H1 (cell line): Measurements from ENCODE around the gene CHD2. TPM values are rescaled to one million over a fixed set of nuclear protein-coding genes. Genes with fewer than 3 reads are reported as not detected.

ENCODE experiments used
- CTCF ChIA-PET: fragments of 300-600 bp; sonication (Branson Sonifier 250); formaldehyde crosslinking; loops from one replicate; lab custom pipeline; 2021; ENCODE audit not compliant: partially characterized antibody; lab: Charles Lee
- POLR2A ChIA-PET: fragments of 300-600 bp; sonication (Branson Sonifier 250); formaldehyde crosslinking; loops from one replicate; lab custom pipeline; 2021; ENCODE audit warnings: inconsistent platforms; ENCODE audit not compliant: partially characterized antibody; lab: Charles Lee
- DNase-seq, 2 experiments: peaks; one replicate each; pipeline versions ENCODE4 v3.0.0 to v3.0.0-alpha.2; 2010 to 2022; ENCODE audit warnings: low spot score in 2 of 2, low read depth in 1 of 2, mixed read lengths in 1 of 2
- FAIRE-seq: peaks from 2 replicates; lab custom pipeline; 2011; peaks lifted over from hg19 to GRCh38; lab: Jason Lieb, UNC
- H2AFZ ChIP-seq: 2 replicates; pipeline ENCODE4 v1.8.1; 2012; ENCODE audit warnings: low read length, inconsistent platforms
- H2AK5ac ChIP-seq: 2 replicates; pipeline ENCODE4 v1.6.1; 2013; ENCODE audit warnings: low read depth, low read length
- H2BK120ac ChIP-seq: replicated peaks from 2 replicates; pipeline ENCODE3; 2013; ENCODE audit warnings: low read depth, low read length, inconsistent platforms
- H2BK12ac ChIP-seq: 2 replicates; pipeline ENCODE4 v1.6.1; 2013; ENCODE audit warnings: low read depth, low read length
- H2BK15ac ChIP-seq: 2 replicates; pipeline ENCODE4 v1.6.1; 2013; ENCODE audit warnings: low read length
- H2BK20ac ChIP-seq: 2 replicates; pipeline ENCODE4 v1.6.1; 2013; ENCODE audit warnings: low read length
- H2BK5ac ChIP-seq: 2 replicates; pipeline ENCODE4 v1.6.1; 2013; ENCODE audit warnings: low read depth, low read length
- H3K14ac ChIP-seq: 2 replicates; pipeline ENCODE4 v1.6.1; 2013; ENCODE audit warnings: inconsistent platforms; ENCODE audit not compliant: insufficient read length
- H3K18ac ChIP-seq: 2 replicates; pipeline ENCODE4 v1.6.1; 2013; ENCODE audit warnings: low read length; ENCODE audit errors: extremely low read depth
- H3K23ac ChIP-seq: 2 replicates; pipeline ENCODE4 v1.6.1; 2013; ENCODE audit warnings: inconsistent platforms; ENCODE audit not compliant: insufficient read length
- H3K23me2 ChIP-seq: 2 replicates; pipeline ENCODE4 v1.6.1; 2013; ENCODE audit warnings: low read depth, low read length
- H3K27ac ChIP-seq: 2 replicates; pipeline ENCODE4 v1.6.1; 2011; ENCODE audit warnings: low read depth, low read length, inconsistent platforms
- H3K27me3 ChIP-seq, 4 experiments: replicated peaks in 1 of 4; 1 replicate in 1 of 4; 2 replicates in 3 of 4; pipeline versions ENCODE4 v1.6.1 to v1.8.1; 2011 to 2013; ENCODE audit warnings: low read length in 3 of 4, mild to moderate bottlenecking in 3 of 4, inconsistent platforms in 2 of 4, mixed read lengths in 2 of 4, moderate library complexity in 1 of 4; ENCODE audit not compliant: control insufficient read depth in 3 of 4, insufficient read depth in 3 of 4; ENCODE audit errors: extremely low read depth in 1 of 4
- H3K36me3 ChIP-seq, 4 experiments: 2 replicates each; pipeline versions ENCODE4 v1.6.1 to v1.8.1; 2011 to 2013; ENCODE audit warnings: mild to moderate bottlenecking in 4 of 4, low read length in 3 of 4, moderate library complexity in 2 of 4, control low read depth in 1 of 4, inconsistent platforms in 1 of 4; ENCODE audit not compliant: insufficient read depth in 4 of 4, control insufficient read depth in 2 of 4
- H3K4ac ChIP-seq: replicated peaks from 2 replicates; pipeline ENCODE3; 2013; ENCODE audit warnings: low read length, low read depth, mixed read lengths, inconsistent platforms; ENCODE audit not compliant: insufficient read length
- H3K4me1 ChIP-seq, 4 experiments: replicated peaks in 1 of 4; 1 replicate in 1 of 4; 2 replicates in 3 of 4; pipeline versions ENCODE4 v1.6.1 to v1.8.1; 2011 to 2013; ENCODE audit warnings: low read length in 3 of 4, inconsistent platforms in 2 of 4, mixed read lengths in 1 of 4; ENCODE audit not compliant: insufficient read depth in 4 of 4, control insufficient read depth in 3 of 4
- H3K4me2 ChIP-seq, 2 experiments: 2 replicates each; pipeline versions ENCODE4 v1.6.1 to v1.8.1; 2011 to 2013; ENCODE audit warnings: low read depth in 2 of 2, low read length in 2 of 2, control low read depth in 1 of 2, inconsistent platforms in 1 of 2, mild to moderate bottlenecking in 1 of 2; ENCODE audit not compliant: insufficient read depth in 1 of 2
- H3K4me3 ChIP-seq, 4 experiments: fragments of 200-600, 300-600 bp in 1 of 4; sonication (generic), shearing (Covaris generic), sonication (Bioruptor Twin) in 1 of 4; 2 replicates each; pipeline versions ENCODE4 v1.5.1 to v1.8.1; 2011 to 2016; ENCODE audit warnings: low read length in 4 of 4, low read depth in 3 of 4, control low read depth in 2 of 4, inconsistent platforms in 2 of 4, mild to moderate bottlenecking in 2 of 4, mixed read lengths in 1 of 4, moderate library complexity in 1 of 4; ENCODE audit not compliant: insufficient read depth in 2 of 4; ENCODE audit errors: extremely low read depth in 1 of 4
- H3K56ac ChIP-seq: replicated peaks from 2 replicates; pipeline ENCODE3; 2013; ENCODE audit warnings: low read depth, mild to moderate bottlenecking, mixed read lengths, low read length, inconsistent platforms; ENCODE audit not compliant: insufficient read length
- H3K79me1 ChIP-seq: 2 replicates; pipeline ENCODE4 v1.6.1; 2013; ENCODE audit warnings: low read depth, low read length, control low read depth
- H3K79me2 ChIP-seq, 2 experiments: 2 replicates each; pipeline versions ENCODE4 v1.6.1 to v1.8.1; 2012 to 2013; ENCODE audit warnings: low read length in 2 of 2, mild to moderate bottlenecking in 2 of 2, inconsistent platforms in 1 of 2; ENCODE audit not compliant: insufficient read depth in 2 of 2, control insufficient read depth in 1 of 2
- H3K9ac ChIP-seq, 4 experiments: replicated peaks in 1 of 4; 1 replicate in 1 of 4; 2 replicates in 3 of 4; pipeline versions ENCODE4 v1.6.1 to v1.8.1; 2011 to 2013; ENCODE audit warnings: low read depth in 3 of 4, low read length in 3 of 4, control low read depth in 2 of 4, mild to moderate bottlenecking in 2 of 4, moderate library complexity in 2 of 4, inconsistent platforms in 1 of 4; ENCODE audit errors: extremely low read depth in 1 of 4
- H3K9me3 ChIP-seq, 2 experiments: 2 replicates each; pipeline versions ENCODE4 v1.6.1 to v1.8.1; 2012 to 2013; ENCODE audit warnings: mild to moderate bottlenecking in 2 of 2, moderate library complexity in 2 of 2, control low read depth in 1 of 2, inconsistent platforms in 1 of 2, low read depth in 1 of 2, low read length in 1 of 2, mixed read lengths in 1 of 2; ENCODE audit not compliant: insufficient read depth in 2 of 2
- H4K20me1 ChIP-seq, 2 experiments: replicated peaks in 1 of 2; 2 replicates each; pipeline versions ENCODE3 to v1.8.1; 2011 to 2013; ENCODE audit warnings: inconsistent platforms in 2 of 2, low read length in 2 of 2, mild to moderate bottlenecking in 1 of 2; ENCODE audit not compliant: insufficient read depth in 2 of 2, control insufficient read depth in 1 of 2
- H4K5ac ChIP-seq: 2 replicates; pipeline ENCODE4 v1.6.1; 2013; ENCODE audit warnings: low read length, low read depth, mixed read lengths, inconsistent platforms; ENCODE audit not compliant: insufficient read length
- H4K8ac ChIP-seq: 2 replicates; pipeline ENCODE4 v1.8.0; 2013; ENCODE audit warnings: mild to moderate bottlenecking, moderate library complexity, low read length, inconsistent platforms; ENCODE audit not compliant: insufficient read depth; ENCODE audit errors: extremely low read depth
- H4K91ac ChIP-seq: replicated peaks from 2 replicates; pipeline ENCODE3; 2013; ENCODE audit warnings: low read length, mixed read lengths, inconsistent platforms; ENCODE audit not compliant: insufficient read length
- ATF2 ChIP-seq: IDR thresholded peaks from 2 replicates; pipeline ENCODE4 v1.6.1; 2012; ENCODE audit warnings: low read length, inconsistent platforms
- POLR2AphosphoS5 ChIP-seq: IDR thresholded peaks from 2 replicates; pipeline ENCODE4 v1.6.1; 2011; ENCODE audit warnings: low read depth, low read length
- WGBS, 2 experiments: shearing (Covaris generic) in 1 of 2; methylation state at CpG; one replicate each; pipeline versions ENCODE4 v1.1.6 to v1.1.7; 2013 to 2015; ENCODE audit warnings: low lambda C conversion rate in 2 of 2, mixed read lengths in 2 of 2, inconsistent platforms in 1 of 2, low coverage in 1 of 2, missing lambda C conversion rate in 1 of 2; ENCODE audit not compliant: insufficient replicate concordance in 2 of 2, insufficient coverage in 1 of 2, insufficient read length in 1 of 2; ENCODE audit errors: extremely low coverage in 1 of 2, missing lambda C conversion rate in 1 of 2; 5-methylcytosine and 5-hydroxymethylcytosine counted together
- polyA plus RNA-seq, 7 experiments: library from polyadenylated mRNA; depleted of rRNA in 3 of 7; stranded (reverse) in 5 of 7; unstranded in 2 of 7; fragments of >200 nt in 5 of 7; fragments of 200-250 nt in 2 of 7; gene quantifications; 1 replicate in 5 of 7; 2 replicates in 1 of 7; 4 replicates in 1 of 7; pipeline versions ENCODE4 v1.2.1 to v1.2.3, GENCODE V29; 2011 to 2013; ENCODE audit warnings: missing spikeins in 2 of 7, mixed read lengths in 2 of 7
- total RNA-seq: library from RNA; stranded (reverse); fragmentation: NEBNext Ultra II Directional; extraction: Animal tissue kit (Norgen Biotek cat#: 25700); gene quantifications from 2 replicates; pipeline ENCODE4 v1.2.1, GENCODE V29; 2021

The CHD2 gene
- total and polyA plus RNA-seq, 2 of the 8 experiments (the other 6 are each of a cell fraction or from before 2014, with no cell fraction given): 28.8 to 70.0 TPM

- Histone ChIP-seq H2BK15ac (no peak overlapping the region), H3K27me3 (no peaks in the 10 kb centered on the region), H2BK120ac (no peak overlapping the region), H2BK5ac (no peak overlapping the region), H3K79me1 (peaks cover 9% of the 10 kb centered on the region; the same call in 1 of the 2 replicates), H3K4me2 (no peak overlapping the region), H3K9ac (no peak overlapping the region), H3K4me3 (no peak overlapping the region), H3K18ac (no peak overlapping the region), H3K56ac (no peak overlapping the region), H2AK5ac (no peak overlapping the region), H3K14ac (no peak overlapping the region), H3K9me3 (no peaks in the 10 kb centered on the region), H4K8ac (peak overlapping the region; percentile 9; the same call in 1 of the 2 replicates), H3K23me2 (no peaks in the 10 kb centered on the region), H2AFZ (no peak overlapping the region), H3K23ac (no peak overlapping the region), H4K91ac (no peak overlapping the region), H3K27ac (no peak overlapping the region), H2BK20ac (no peak overlapping the region), H4K5ac (no peak overlapping the region), H3K36me3 (peaks cover 36 to 71% (median 57%) of the 10 kb centered on the region in 4 experiments), H4K20me1 (peaks cover 8 to 15% of the 10 kb centered on the region in 2 experiments), H3K79me2 (peaks cover 0 to 5% of the 10 kb centered on the region in 2 experiments; a peak in 1 of 4 replicates), H2BK12ac (no peak overlapping the region), H3K4me1 (peaks cover 0 to 3% (median 0%) of the 10 kb centered on the region in 4 experiments; a peak in 1 of 7 replicates), H3K4ac (no peak overlapping the region)
- ChIA-PET POLR2A (no interaction called here), CTCF (interaction anchor here (0.6 to 3.7 kb wide), 3 partner anchors 11 to 1095 kb away, joined by 3 to 11 read pairs (median 5); no protein-coding TSS in a partner anchor)
- DNase-seq: no peak
- FAIRE-seq: no peak
- TF ChIP-seq POLR2AphosphoS5: peak; percentile 41; the same call in 1 of the 2 replicates
- no peak for TF ChIP-seq ATF2
- WGBS, 2 experiments: 89% methylated on average over 8 of the region's 8 CpGs; no CpG with 5 or more reads in 1 of the 2 experiments
These were observed 124.8 kb downstream of the CHD2 start for GRCh38 chr15:93024716-93025624.
